ENCODE measurements around the gene MPHOSPH6. TPM values are rescaled to one million over a fixed set of nuclear protein-coding genes. Genes with fewer than 3 reads are reported as not detected.

Gene MPHOSPH6
- total and polyA plus RNA-seq, 2 of the 8 experiments (the other 6 are each of a cell fraction or from before 2014, with no cell fraction given) = 19.7 to 32.9 TPM

- H2BK12ac ChIP-seq (ENCODE audit: low read depth, low read length) = no peak overlapping the region
- H3K4me2 ChIP-seq (ENCODE audit: insufficient read depth in 1 of 2, low read depth in 2 of 2, low read length in 2 of 2) = no peak overlapping the region
- no peaks in the 10 kb centered on the region for H3K79me1 ChIP-seq (ENCODE audit: low read depth, low read length)
- 0 out of 7 replicates have a peak, but pooled peaks cover 0 to 2% (median 0%) of the 10 kb centered on the region in 4 experiments for H3K4me1 ChIP-seq (replicated peaks in 1 of 4; ENCODE audit: control insufficient read depth in 3 of 4, insufficient read depth in 4 of 4, low read length in 3 of 4)
- H2BK20ac ChIP-seq (ENCODE audit: low read length) = no peak overlapping the region
- H3K14ac ChIP-seq (ENCODE audit: insufficient read length) = no peak overlapping the region
- H3K79me2 ChIP-seq (ENCODE audit: control insufficient read depth in 1 of 2, insufficient read depth in 2 of 2, low read length in 2 of 2) = no peaks in the 10 kb centered on the region
- H3K27me3 ChIP-seq (replicated peaks in 1 of 4; ENCODE audit: control insufficient read depth in 3 of 4, extremely low read depth in 1 of 4, insufficient read depth in 3 of 4, low read length in 3 of 4) = no peaks in the 10 kb centered on the region
- H2AK5ac ChIP-seq (ENCODE audit: low read depth, low read length) = no peak overlapping the region
- no peak overlapping the region for H3K9ac ChIP-seq (replicated peaks in 1 of 4; ENCODE audit: extremely low read depth in 1 of 4, low read depth in 3 of 4, low read length in 3 of 4)
- FAIRE-seq = no peak
- no peak overlapping the region for H3K23ac ChIP-seq (ENCODE audit: insufficient read length)
- no peak overlapping the region for H2AFZ ChIP-seq (ENCODE audit: low read length)
- H3K27ac ChIP-seq (ENCODE audit: low read depth, low read length) = no peak overlapping the region
- no peak overlapping the region for H4K91ac ChIP-seq (replicated peaks; ENCODE audit: insufficient read length, low read length)
- no peak overlapping the region for H3K18ac ChIP-seq (ENCODE audit: extremely low read depth, low read length)
- POLR2A ChIA-PET (ENCODE audit: partially characterized antibody) = interaction anchor here (1.1 to 1.6 kb wide), 2 partner anchors 9 to 27 kb away, joined by 3 to 7 read pairs; no protein-coding TSS in a partner anchor
- no peak overlapping the region for H3K4me3 ChIP-seq (ENCODE audit: extremely low read depth in 1 of 4, insufficient read depth in 2 of 4, low read depth in 3 of 4, low read length in 4 of 4)
- H3K36me3 ChIP-seq (ENCODE audit: control insufficient read depth in 2 of 4, insufficient read depth in 4 of 4, low read length in 3 of 4) = no peaks in the 10 kb centered on the region
- CTCF ChIA-PET (ENCODE audit: partially characterized antibody) = interaction anchor here (0.9 to 1.0 kb wide), 2 partner anchors 9 to 160 kb away, joined by 3 read pairs; no protein-coding TSS in a partner anchor
- H4K8ac ChIP-seq (ENCODE audit: extremely low read depth, insufficient read depth, low read length) = no peak overlapping the region
- no peak for DNase-seq (ENCODE audit: low read depth in 1 of 2, low spot score in 2 of 2)
- H2BK5ac ChIP-seq (ENCODE audit: low read depth, low read length) = no peak overlapping the region
- H3K4ac ChIP-seq (replicated peaks; ENCODE audit: insufficient read length, low read depth, low read length) = no peak overlapping the region
- WGBS, 2 experiments (ENCODE audit: extremely low coverage in 1 of 2, insufficient coverage in 1 of 2, insufficient read length in 1 of 2, insufficient replicate concordance in 2 of 2, low coverage in 1 of 2, low lambda C conversion rate in 2 of 2, missing lambda C conversion rate in 1 of 2) = 79% methylated on average over 2 of the region's 2 CpGs; no CpG with 5 or more reads in 1 of the 2 experiments
- H3K23me2 ChIP-seq (ENCODE audit: low read depth, low read length) = no peaks in the 10 kb centered on the region
- no peak overlapping the region for H3K56ac ChIP-seq (replicated peaks; ENCODE audit: insufficient read length, low read depth, low read length)
- TF ChIP-seq, protein P1, sequence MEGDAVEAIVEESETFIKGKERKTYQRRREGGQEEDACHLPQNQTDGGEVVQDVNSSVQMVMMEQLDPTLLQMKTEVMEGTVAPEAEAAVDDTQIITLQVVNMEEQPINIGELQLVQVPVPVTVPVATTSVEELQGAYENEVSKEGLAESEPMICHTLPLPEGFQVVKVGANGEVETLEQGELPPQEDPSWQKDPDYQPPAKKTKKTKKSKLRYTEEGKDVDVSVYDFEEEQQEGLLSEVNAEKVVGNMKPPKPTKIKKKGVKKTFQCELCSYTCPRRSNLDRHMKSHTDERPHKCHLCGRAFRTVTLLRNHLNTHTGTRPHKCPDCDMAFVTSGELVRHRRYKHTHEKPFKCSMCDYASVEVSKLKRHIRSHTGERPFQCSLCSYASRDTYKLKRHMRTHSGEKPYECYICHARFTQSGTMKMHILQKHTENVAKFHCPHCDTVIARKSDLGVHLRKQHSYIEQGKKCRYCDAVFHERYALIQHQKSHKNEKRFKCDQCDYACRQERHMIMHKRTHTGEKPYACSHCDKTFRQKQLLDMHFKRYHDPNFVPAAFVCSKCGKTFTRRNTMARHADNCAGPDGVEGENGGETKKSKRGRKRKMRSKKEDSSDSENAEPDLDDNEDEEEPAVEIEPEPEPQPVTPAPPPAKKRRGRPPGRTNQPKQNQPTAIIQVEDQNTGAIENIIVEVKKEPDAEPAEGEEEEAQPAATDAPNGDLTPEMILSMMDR (IDR thresholded peaks at IDR 0.05; ENCODE audit: control extremely low read depth in 1 of 3, insufficient read depth in 1 of 3, low read depth in 1 of 3, low read length in 3 of 3) = no peak
- TF ChIP-seq KDM4A (IDR thresholded peaks at IDR 0.05; ENCODE audit: low read depth, low read length, severe bottlenecking) (no peak), SIRT6 (IDR thresholded peaks at IDR 0.05; ENCODE audit: low read length) (no peak)
- no peak overlapping the region for H2BK120ac ChIP-seq (replicated peaks; ENCODE audit: low read depth, low read length)
- H4K5ac ChIP-seq (ENCODE audit: insufficient read length, low read depth, low read length) = no peak overlapping the region
- H2BK15ac ChIP-seq (ENCODE audit: low read length) = no peak overlapping the region
- H3K9me3 ChIP-seq (ENCODE audit: insufficient read depth in 2 of 2, low read depth in 1 of 2, low read length in 1 of 2) = no peaks in the 10 kb centered on the region
- H4K20me1 ChIP-seq (replicated peaks in 1 of 2; ENCODE audit: control insufficient read depth in 1 of 2, insufficient read depth in 2 of 2, low read length in 2 of 2) = no peaks in the 10 kb centered on the region
Observed at GRCh38 chr16:82190386-82190785, 20.4 kb upstream of the MPHOSPH6 start.

Data from H1 (cell line).